GM21529 (cell line): Measurements from ENCODE around the gene ZFYVE19.

Experiments used
- ATAC-seq: cut with Tn5 transposase; IDR thresholded peaks from one replicate; pipeline ENCODE4 v1.9.1; 2021; ENCODE audit not compliant: unreplicated experiment

ZFYVE19 gene

DNA sequence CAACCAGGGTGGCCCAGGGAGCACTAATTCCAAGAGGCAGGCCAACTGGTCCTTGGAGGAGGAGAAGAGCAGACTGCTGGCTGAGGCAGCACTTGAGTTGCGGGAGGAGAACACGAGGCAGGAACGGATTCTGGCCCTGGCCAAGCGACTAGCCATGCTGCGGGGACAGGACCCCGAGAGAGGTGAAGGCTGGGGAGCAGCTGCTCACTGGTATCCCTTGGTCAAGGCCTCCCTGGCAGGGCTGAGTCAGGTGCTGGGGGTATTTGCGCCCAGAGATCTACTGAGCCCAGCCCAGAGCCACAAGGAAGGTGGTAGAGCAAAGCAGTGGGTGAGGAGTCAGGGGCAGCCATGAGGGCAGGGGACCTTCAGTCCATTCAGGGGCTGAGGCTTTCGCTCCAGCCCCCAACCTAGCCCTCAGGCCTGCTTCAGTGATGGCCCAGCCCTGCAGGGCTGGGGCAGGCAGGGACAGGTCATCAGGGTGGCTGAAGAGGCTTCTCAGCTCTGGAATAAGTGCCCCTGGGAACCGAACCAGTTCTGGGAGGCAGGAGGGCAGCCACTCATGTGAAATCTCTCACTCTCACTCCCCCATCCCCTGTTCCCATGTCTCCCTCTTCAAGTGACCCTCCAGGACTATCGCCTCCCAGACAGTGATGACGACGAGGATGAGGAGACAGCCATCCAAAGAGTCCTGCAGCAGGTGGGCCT is 6.0 kb downstream of the ZFYVE19 start:
- ATAC-seq, result no peak

GRCh38 chr15:40815042-40815698 is 8.3 kb downstream of the ZFYVE19 start:
- ATAC-seq, result no peak

- ATAC-seq, result no peak
These were observed 12.2 kb downstream of the ZFYVE19 start for GRCh38 chr15:40819048-40819447.

DNA sequence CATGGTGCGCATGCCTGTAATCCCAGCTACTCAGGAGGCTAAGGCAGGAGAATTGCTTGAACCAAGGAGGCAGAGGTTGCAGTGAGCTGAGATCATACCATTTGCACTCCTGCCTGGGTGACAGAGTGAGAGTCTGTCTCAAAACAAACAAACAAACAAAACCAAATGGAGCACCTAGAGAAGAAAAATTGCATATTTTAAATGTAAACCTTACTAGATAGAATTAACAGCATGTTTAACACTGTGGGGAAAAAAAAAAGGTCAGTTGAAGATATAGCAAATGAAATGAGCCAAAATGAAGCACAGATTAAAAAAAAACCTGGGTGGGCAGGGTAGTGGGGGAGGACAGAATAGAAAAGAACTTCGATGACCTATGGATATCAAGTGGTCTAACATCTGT is 14.3 kb downstream of the ZFYVE19 start:
- no peak for ATAC-seq

DNA sequence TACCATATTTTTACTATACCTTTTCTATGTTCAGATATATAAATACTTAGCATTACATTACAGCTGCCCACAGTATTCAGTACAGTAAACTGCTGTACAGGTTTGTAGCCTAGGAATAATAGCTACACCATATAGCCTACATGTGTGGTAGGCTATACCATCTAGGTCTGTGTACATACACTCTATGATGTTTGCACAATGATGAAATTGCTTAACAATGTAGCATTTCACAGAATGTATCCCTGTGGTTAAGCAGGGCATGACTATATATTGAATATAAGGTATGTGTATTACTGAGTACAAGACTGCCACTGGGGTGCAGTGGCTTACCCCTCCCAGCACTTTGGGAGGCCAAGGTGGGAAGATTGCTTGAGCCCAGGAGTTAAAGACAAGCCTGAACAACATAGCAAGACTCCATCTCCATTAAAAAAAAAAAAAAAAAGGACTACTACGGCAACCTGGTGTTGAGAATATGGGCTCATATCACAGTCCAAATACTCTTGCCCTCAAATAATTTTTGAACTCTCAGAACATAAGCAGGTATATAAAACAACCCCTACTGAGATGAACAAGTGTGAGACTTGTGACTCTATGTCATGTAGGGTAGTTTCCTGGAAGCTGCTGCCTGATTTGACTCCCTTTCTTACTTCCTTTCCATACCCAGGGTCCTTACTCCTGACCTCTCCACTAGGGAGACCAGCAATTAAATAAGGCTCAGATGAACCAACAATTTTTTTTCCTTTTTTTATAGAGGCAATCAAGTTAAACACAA is 16.9 kb downstream of the ZFYVE19 start:
- no peak for ATAC-seq

DNA sequence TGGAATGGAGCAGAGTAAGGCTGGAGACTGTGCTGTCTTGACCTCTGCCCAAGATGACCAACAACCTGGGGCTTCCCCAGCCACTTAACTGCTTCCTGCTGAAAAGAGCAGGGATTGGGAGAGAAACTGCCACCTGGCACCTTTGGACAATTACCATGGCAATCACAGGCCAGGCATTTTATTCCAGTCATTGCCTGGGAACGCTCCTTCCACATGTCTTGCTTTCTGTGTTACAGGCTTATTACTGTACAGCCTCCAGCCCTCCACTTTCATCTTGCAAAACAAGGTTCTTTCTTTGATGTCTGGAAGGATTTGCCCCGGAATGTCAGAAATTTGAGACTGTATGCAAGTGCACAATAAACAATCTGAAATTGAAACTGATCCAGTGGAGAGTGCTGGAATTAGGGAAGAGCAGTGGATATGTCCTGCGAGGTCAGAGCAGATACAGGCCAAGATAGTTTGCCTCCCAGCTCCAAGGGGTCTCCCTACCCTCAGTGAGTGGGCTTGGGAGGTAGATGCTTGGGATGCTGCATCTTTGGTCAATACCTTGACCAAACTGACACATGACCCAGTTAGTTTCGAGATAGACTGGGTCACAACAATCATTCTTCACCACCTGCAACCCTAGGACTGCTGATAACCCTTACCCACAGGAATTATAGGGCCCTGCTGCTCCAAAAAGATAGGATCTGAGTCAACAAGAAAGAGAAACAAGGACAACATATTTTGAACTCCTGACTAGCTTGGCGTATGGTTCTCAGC is 19.0 kb downstream of the ZFYVE19 start:
- ATAC-seq, result no peak

- no peak for ATAC-seq
These were observed 19.7 kb downstream of the ZFYVE19 start for GRCh38 chr15:40826423-40827075.

DNA sequence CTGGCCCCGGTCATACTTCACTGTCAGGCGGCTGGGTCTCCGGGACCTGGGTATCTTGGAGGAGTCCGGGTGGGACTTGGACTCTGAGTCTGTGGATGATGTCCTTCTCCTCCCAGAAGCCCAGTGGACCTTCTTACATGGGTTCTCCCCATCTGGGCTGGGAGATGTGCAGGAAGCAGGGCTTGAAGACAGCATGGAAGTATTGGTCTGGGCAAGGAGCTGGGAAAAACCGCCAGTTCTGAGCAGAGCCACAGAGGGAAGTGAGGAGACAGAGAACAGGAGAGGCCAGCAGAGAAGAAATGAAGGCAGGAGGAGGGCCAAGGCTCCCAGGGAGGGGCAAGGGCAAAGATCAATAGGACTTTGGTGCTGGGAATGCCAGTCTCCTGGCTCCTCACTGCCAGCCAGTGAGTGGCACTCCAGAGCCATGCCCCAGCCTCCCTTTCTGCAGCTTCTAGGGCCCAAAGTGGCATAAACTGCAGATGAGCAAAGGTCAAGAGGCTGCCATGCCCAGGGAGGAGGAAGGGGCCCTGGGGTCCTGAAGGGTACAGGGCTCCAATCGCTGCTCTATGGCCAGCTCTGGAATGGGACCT is 21.7 kb downstream of the ZFYVE19 start, which contains the start of gene PPP1R14D:
Gene PPP1R14D, minus strand, starts transcription at position 262 of the 590 bp plus-strand sequence. Its CDS starts 67 bp downstream, at position 195.
- ATAC-seq, result no peak

DNA sequence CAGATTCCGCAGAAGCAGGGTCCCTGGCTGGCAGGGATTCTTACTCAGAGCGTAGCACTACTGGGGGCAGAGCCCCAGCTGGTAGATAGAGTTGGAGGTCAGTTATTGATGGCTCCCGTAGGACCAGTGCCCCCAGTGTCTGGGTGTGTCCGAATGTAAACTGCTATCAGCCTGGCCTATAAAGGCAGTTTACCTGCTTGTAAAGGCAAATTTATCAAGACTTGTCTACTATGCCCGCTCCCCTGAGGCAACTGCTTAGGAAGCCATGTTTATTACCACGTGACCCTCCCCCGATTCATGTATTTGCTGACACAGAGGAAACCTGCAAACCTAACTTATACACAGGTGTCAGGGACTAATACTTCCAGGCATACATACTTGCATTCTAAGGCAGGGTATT is 22.2 kb downstream of the ZFYVE19 start:
- ATAC-seq, result no peak

DNA sequence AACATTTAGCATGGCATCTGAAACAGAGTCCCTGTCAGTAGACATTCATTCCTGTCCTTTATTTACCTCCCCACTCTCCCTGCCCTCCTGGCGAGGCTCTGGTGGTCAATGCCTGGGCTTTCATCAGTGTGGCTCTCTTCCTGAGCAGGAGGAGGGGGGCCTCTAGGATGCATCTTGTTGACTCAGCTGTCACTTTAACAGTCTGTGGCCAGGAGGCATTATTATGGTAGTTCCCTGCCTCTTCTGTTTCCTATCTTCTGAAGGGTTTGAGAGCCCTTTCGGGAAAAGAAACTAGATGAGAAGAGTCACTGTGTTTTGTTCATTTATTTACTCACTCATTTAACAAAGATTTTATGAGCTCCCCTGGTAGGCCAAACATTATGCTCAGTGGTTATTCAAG is 24.0 kb downstream of the ZFYVE19 start:
- ATAC-seq, result no peak

DNA sequence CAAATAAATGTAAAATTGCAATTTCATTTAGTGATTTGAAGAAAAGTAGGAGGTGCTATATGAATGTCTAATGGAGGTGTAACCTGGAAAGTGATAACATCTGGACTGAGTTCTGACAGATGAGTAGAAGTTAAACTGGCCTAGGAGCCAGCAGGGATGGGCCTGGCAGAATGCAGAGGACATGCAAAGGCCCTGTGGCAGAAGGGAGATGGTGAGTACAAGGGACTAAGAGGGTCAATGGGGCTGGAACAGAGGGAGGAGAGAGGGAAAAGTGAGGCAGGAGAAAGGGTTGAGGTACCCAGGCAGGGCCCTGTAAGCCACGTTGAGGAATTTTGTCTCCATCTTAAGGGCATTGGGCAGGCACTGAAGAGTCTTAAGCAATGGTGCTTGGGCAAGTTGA is 25.0 kb downstream of the ZFYVE19 start:
- ATAC-seq, result no peak

DNA sequence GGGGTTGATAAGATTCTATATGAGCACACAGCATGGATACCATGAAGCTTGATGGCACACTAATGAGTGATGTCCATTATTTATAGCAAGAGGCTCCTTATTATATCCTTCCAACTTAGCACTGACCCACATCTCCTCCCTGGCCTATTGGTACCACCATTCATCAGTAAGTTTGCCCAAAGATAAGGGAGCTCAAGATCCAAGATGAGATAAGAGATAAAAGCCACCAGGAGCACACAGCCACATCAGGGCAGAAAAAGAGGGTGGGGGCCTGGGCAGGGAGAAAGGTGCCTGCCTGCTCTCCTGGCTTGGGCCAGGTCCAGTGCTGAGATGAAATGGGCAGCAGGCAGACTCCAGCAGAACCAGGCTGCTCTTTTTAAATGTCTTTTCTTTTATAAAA is 26.0 kb downstream of the ZFYVE19 start:
- no peak for ATAC-seq

DNA sequence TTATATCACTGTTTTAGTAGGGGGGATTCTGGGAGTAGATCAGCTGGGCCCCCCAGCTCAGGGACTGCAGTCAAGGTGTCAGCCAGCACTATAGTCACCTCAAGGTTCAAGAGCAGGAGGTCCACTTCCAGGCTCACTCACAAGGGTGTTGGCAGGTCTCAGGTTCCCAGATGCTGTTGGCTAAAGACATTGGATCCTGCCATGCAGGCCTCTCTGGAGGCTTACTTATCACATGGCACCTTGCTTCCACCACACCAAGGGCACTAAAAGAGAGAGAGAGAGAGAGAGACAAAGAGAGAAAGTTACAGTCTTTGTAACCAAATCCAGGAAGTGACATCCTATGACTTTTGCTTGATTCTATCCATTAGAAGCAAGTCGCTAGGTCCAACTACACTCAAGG is 29.1 kb downstream of the ZFYVE19 start:
- ATAC-seq, result no peak

DNA sequence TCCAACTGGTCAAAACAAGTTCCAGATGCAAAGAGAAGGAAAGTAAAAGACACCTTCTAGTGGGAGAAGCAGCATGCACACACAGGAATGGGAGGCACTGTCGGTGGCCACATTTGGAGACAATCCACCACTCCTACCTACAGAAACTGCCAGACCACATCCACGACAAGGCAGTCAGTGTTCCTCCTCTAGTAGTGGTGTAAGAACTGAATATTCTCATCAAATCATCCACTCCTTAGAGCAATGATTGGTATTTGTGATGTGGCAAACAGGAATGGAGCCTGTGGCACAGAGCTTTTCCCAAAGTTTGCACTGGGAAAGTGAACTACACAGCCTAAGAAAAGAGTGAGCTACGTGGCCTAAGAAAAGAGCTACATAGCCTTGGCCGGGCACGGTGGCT is 31.9 kb downstream of the ZFYVE19 start:
- ATAC-seq, result no peak

GRCh38 chr15:40841741-40842140 is 34.9 kb downstream of the ZFYVE19 start:
- ATAC-seq, result no peak

GRCh38 chr15:40843261-40843884 is 36.5 kb downstream of the ZFYVE19 start:
- ATAC-seq, result no peak

GRCh38 chr15:40843885-40844695 is 37.2 kb downstream of the ZFYVE19 start, which contains the start of gene SPINT1:
TSS of gene SPINT1 (plus strand) at chr15:40844048. CDS start at chr15:40844555, 507 bp downstream.
- ATAC-seq, result no peak

DNA sequence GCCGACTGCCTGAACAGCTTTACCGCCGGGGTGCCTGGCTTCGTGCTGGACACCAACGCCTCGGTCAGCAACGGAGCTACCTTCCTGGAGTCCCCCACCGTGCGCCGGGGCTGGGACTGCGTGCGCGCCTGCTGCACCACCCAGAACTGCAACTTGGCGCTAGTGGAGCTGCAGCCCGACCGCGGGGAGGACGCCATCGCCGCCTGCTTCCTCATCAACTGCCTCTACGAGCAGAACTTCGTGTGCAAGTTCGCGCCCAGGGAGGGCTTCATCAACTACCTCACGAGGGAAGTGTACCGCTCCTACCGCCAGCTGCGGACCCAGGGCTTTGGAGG is 37.8 kb downstream of the ZFYVE19 start:
- ATAC-seq, result no peak

DNA sequence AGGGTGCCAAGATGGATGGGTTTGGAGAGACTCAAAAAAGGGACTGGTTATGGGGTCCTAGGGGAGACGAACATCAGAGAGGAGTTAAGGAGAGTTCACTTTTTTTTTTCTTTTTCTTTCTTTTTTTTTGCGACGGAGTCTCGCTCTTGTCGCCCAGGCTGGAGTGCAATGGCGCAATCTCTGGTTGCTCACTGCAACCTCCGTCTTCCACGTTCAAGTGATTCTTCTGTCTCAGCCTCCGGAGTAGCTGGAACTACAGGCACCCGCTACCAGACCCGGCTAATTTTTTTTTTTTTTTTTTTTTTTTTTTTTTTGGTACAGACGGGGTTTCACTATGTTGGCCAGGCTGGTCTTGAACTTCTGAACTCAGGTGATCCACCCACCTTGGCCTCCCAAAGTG is 38.1 kb downstream of the ZFYVE19 start:
- no peak for ATAC-seq
